ENCODE measurements around the gene PCSK7.

The PCSK7 gene

DNA sequence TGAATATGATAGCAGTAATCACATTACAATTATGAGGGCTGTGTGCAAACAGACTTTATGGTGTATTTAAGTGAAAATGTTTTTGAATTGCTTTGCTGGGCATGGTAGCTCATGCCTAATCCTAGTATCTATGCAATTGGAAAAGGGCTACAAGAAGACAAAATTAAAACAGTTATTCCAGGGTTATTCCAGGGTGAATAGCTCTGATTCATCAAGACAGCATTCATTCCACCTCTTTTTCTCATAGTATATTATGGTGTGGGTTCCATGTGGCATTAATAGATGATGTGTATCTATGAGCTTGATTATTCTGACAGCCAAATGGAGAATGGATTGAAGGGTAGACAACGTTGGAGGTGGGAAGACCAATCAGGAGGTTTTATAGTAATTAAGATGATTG is 65.4 kb downstream of the PCSK7 start:
- H3K4me3 ChIP-seq (replicated peaks; ENCODE audit: low read depth, low read length), result no peak overlapping the region
- no peak for DNase-seq (ENCODE audit: extremely low read depth, low read depth)
- no peak for TF ChIP-seq CTCF (IDR thresholded peaks at IDR 0.05; ENCODE audit: low read depth, low read length, missing control alignments)

DNA sequence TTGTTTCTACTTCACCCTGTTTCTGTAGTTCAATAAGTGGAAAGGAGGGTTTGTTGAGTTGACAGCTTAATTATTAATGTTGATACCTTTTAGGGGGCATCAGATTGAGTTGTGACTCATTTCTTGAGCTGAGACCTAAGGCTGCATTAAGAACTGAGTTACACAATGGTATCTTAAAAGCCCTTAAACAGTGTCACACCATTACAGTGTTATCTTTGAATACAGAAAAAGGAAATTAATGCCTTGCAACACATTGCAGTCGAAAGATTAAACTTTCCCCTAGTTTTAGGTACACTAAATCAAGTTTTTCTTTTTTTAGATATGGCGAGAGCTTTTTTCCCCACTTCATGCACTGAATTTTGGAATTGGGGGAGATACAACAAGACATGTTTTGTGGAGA is 71.0 kb downstream of the PCSK7 start:
- no peak overlapping the region for H3K4me3 ChIP-seq (replicated peaks; ENCODE audit: low read depth, low read length)
- TF ChIP-seq CTCF (IDR thresholded peaks at IDR 0.05; ENCODE audit: low read depth, low read length, missing control alignments), result no peak
- DNase-seq (ENCODE audit: extremely low read depth, low read depth), result no peak

- DNase-seq (ENCODE audit: extremely low read depth, low read depth), result no peak
- no peak for TF ChIP-seq CTCF (IDR thresholded peaks at IDR 0.05; ENCODE audit: low read depth, low read length, missing control alignments)
- H3K4me3 ChIP-seq (replicated peaks; ENCODE audit: low read depth, low read length), result no peak overlapping the region
Observed at GRCh38 chr11:117159892-117160291, 72.0 kb downstream of the PCSK7 start.

GRCh38 chr11:117157507-117157906 is 74.4 kb downstream of the PCSK7 start:
- no peak overlapping the region for H3K4me3 ChIP-seq (replicated peaks; ENCODE audit: low read depth, low read length)
- no peak for TF ChIP-seq CTCF (IDR thresholded peaks at IDR 0.05; ENCODE audit: low read depth, low read length, missing control alignments)
- no peak for DNase-seq (ENCODE audit: extremely low read depth, low read depth)

GRCh38 chr11:117154468-117154867 is 77.4 kb downstream of the PCSK7 start:
- DNase-seq (ENCODE audit: extremely low read depth, low read depth), result no peak
- no peak for TF ChIP-seq CTCF (IDR thresholded peaks at IDR 0.05; ENCODE audit: low read depth, low read length, missing control alignments)
- no peak overlapping the region for H3K4me3 ChIP-seq (replicated peaks; ENCODE audit: low read depth, low read length)
